ENCODE data around the gene COL4A2.

Gene COL4A2

GRCh38 chr13:110323172-110323891 is 16.2 kb downstream of the COL4A2 start:
- FAIRE-seq = no peak

- no peak for FAIRE-seq
These were observed 17.1 kb downstream of the COL4A2 start for GRCh38 chr13:110324026-110324749.

- no peak for FAIRE-seq
These were observed 19.3 kb downstream of the COL4A2 start for GRCh38 chr13:110326263-110326904.

DNA sequence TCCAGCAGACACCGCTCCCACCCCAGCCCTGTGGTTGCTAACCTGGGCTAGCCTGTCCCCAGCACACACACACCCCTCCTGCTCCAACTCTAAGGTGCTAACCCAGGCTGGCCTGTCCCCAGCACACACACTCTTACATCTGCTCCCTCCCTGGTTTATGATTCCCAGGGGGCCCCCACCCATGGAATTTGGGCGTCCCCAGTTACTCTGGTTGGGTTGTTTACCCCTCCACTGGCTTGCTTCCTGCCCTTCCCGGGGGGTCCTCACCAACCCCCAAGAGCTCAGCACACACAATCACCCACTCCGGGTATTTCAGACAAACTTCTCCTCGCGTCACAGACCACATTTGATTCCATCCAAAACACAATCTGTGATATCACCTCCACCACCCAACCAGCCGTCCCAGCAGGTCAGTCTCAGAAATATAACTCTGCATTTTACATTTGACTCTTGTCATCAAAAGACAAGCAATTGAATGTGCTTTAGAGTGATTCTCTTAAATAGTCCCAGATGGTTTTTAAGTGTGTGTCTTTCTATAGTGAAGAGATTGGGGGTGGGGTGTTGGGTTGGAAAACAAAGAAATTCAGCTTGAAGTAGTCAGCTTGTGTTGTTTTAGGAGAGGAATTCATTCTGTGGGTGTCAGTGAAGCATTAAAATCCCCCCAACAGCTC is 20.1 kb downstream of the COL4A2 start:
- no peak for FAIRE-seq

- FAIRE-seq = no peak
These were observed 21.5 kb downstream of the COL4A2 start for GRCh38 chr13:110328573-110328972.

DNA sequence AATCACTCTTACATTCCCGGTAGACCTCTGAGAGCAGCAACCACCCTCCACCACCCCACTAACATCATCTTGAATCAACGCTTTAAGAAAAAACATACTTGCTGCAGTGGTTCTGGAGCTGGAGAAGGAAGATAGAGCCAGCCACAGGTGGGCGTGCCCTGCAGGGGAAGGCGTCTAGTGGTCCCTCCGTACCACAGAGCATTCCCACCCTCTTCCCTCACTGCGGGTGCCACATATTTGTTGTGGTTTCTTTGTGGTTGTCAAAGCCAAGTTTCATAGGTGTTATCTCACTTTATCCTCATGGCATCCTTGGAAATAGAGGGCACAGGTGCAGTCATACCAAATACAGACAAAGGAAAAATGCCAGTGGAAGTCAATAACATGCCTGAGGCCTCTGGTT is 22.2 kb downstream of the COL4A2 start:
- FAIRE-seq = no peak

DNA sequence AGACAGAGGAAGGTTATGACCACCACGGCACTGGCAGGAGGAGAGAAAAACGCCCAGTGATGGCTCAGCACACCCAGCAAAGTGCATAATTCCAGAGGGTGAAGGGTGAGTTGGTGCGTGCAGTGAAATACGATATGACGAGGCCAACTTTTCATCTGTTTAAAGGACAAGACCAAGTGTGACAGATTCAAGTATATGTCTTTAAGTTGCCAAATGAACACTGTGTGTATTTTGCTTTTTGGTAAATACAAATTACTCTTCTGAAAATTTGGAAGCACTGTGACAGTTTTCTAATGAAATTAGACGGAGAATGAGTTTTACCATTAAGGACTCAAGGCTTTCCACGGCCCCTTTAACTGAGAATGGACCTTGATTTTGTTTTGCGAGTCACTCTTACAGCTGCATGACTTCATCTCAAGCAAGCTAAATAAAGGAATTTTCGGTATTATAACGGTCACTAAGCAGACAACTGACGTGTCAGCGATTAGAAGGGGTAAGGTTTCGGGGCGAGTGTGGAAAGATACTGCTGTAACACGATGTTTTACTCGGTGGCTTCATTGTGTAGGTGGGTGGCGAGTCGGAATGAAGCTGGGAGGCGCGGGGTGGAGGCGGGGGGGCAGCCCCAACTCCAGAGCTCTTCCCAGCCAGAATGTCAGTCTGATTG is 22.8 kb downstream of the COL4A2 start:
- FAIRE-seq = no peak

DNA sequence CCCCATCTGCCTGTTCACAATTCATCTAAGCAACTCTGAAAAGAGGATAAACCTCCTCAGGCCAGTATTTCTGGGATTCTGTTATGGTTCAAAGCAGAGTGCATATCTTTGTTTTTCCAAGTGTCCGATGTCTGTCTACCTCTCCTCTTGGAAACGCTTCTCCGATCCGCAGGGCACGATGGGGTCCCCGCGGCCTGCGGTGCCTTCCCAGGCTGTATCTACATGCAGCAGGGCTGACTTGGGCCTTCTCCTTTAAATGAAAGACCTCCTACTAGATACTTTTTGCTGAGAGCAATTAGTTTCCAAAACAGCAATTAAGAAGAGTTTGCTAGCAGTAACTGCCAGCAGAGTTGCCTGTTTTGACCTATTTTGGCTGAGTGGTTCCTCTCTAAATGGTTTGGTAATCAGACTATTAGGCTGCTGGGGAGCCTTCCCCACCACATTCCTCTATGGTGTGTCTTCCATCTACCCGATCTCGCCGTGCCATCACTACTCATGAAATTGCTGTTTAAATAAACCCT is 23.5 kb downstream of the COL4A2 start:
- FAIRE-seq = no peak

GRCh38 chr13:110331362-110331761 is 24.3 kb downstream of the COL4A2 start:
- FAIRE-seq = no peak

DNA sequence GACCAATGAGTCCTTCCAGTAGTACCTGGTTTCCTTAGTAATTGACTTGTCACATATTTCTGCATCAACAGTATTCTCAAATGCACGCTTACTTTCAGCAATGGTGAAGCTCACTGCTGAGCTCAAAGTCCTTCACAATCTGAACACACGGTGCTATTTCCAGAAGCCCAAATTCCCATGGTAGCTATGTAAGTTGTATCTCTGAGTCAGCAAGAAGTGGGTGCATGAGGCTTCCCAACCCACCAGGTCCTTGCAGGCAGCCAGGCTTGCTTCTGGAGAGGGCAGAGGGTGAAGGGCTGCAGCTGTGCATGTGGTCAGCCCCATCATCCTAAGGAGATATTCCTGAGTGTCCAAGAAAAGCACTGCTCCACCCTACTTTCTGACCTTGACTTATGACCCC is 25.7 kb downstream of the COL4A2 start:
- FAIRE-seq = no peak

DNA sequence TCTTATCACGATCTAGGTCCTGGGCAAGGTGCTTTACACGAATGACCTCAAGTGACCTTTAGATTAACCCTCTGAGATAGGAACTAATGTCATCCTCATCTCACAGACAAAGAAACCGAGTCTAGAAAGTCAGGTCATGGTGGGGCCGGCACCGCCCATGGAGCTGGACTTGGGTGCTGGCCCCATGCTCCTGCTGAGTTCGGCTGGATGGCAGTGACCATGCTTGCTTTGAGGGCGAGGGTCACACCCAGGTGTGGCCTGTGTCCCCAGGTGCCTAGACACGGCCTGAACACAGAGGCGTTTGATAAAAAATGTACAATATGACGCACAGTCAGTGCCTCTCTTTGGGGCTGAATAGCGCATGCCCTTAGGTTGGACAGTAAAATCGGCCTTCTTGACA is 26.8 kb downstream of the COL4A2 start:
- no peak for FAIRE-seq

DNA sequence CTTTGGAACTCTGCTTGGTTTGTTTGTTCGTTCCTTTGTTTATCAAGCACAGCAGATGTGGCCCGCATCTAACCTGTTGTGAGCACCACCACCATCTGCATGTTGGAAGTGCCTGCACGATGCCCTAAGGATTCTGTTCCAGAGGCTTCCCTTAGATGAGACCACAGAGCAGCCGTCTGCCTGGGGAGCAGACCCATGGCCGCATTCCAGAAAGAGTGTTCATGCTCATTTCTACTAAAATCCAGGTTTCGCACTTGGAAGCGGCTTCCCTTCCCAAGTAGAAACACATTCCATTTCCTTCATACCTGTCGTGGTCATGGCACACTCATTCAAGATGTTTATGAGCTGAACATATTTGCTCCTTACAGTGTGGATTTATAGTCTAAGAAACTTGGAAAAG is 27.2 kb downstream of the COL4A2 start:
- no peak for FAIRE-seq

DNA sequence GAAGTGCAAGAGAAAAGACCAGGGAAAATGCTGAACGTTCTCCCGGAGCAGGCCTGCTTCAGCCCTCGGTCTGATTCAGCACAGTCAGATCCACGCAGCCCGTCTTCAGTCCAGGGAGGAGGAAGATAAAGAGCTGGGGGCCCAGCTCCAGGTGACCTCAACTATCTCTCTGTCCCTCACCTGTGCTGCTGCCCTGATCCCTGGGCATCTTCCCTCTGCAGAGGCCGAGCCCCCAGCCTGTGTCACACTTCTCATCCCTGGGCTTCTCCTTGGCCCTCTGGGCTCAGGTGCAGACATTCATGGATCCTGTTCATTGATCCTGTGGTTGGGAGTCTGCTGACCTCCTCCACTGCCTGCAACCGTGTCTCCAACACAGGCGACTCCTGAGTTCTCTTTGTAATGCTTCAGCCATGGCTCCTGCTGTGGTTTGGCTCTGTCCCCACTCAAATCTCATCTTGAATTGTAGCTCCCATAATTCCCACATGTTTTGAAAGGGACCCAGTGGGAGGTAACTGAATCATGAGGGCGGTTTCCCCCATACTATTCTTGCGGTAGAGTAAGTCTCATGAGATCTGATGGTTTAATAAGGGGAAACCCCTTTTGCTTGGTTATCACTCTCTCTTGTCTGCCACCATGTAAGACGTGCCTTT is 27.9 kb downstream of the COL4A2 start:
- no peak for FAIRE-seq

DNA sequence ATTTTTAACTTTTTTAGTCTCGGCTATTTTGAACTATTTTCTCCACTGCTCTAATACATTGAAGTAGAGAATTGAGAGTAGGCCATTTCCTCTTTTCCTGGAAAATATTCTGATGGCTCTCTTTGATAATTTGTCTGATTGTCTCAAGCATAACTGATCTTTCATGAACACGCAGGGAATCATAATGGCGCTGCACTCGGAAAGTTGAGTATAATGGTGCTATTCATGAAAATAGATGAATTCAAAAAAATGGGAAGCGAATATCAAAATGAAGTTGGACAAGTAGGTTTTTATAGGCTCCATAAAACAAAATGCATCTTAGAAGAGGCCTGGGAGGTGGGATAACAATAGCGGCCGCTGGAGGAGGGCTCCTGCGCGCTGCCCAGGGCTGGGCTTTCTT is 29.0 kb downstream of the COL4A2 start:
- no peak for FAIRE-seq

- no peak for FAIRE-seq
These were observed 29.6 kb downstream of the COL4A2 start for GRCh38 chr13:110336681-110337080.

DNA sequence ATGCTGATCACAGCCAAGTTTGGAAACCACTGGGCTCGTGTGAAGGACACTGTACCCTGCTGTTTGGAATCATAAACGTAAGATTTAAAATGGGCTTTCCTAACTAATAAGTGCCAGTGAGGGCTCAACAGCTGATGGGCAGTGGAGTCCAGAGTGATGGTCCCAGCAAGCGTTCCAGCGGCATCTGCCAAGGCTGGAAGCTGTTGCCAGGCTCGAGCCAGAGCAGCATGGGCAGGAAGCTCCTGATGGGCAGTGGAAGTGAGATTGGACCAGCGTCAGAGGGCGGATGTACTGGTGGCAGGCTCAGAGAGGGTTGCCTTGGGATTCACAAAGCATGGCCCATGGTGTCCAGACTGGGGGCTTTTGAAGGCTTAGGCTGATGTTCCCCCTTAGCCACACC is 30.2 kb downstream of the COL4A2 start:
- FAIRE-seq = no peak

DNA sequence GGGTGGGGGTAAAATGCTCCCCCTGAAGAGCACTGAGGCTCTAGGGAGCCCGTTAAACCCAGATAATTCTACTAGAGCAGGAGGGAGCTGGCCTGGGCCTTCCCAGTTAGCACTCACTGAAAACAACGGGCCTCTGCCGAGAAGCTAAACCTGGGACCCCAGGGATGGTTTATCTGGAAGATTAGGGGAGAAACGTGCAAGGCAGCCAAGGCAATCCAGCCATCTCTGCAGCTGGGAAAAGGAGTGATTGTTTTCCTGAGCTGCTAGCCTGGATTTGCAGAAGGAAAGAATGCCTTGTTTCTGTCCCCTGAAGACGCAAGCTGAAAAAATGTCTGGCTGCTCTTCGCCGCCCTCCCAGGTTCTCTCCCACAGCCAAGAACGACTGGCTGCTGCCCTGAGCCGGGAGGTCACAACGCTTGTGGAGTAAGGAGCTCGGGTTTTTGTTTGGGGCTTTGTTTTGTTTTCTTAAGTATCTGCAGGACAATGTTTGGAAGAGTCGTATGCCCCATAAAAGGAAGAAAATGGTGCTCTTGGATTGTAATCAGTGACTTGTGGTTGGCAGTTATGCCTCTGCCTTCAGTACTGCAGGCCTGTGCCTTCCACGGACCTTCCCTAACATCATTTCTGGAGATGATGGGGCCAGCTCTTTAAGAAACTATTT is 31.5 kb downstream of the COL4A2 start:
- FAIRE-seq = no peak

DNA sequence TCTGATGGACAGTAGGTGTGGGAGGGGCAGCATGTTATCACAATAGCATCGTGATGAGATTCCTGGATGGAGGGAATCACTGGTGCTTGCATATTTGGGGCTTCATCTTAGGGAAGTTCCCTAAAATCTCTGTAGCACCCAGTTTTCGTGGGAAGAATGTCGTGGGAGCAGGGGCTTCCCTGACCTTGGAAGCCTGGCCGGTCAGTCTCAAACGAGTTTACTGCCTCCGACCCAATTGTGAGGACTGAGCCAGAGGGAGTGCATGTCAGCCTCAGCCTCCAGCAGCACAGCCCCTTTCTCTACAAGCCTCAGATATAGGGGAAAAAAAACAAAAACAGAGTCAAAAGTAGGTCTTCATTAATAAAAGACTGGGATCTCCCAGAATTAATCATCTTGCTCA is 32.2 kb downstream of the COL4A2 start:
- no peak for FAIRE-seq

- no peak for FAIRE-seq
These were observed 33.0 kb downstream of the COL4A2 start for GRCh38 chr13:110339975-110340550.

DNA sequence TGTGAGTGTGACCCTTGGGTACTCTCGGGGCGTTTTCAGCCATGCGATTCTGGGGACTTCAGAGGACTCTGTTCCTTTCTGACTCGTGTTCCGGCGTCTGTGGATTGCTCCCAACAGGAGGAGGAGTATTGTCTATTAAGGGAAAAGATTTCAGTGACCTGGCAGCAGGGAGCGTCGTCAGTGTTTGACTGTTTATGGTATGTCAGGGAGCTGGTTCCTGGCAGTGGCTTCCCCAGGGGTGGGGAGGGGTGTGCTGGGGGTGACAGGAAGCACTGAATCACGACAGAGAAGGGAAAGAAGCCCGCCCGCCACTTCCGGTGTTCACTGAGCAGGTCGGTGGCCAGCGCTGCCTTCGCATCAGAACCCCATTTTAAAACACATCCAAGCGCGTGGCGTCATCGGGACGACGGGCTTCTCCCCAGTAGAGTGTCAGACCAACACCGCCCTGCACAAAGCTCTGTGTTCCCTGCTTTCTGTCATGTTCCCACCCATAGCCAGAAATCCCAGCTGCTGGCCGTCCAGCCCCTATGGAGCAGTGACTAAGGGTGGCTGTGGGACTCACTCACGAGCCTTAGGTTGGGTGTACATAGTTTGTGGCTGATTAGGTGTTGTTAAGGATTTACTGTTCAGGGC is 33.8 kb downstream of the COL4A2 start:
- no peak for FAIRE-seq

Data from G401.6 (cell line).